Inflammatory macrophage treated with lipopolysaccharide for 4 hours (primary cell): ENCODE results near the gene SLC43A2.
"Not testable (repeated sequence)": the region's sequence is repeated elsewhere in the genome, so short reads cannot be mapped to it uniquely, and the experiment has no call there.

Source experiments
- DNase-seq: peaks from one replicate; pipeline ENCODE4 v3.0.0-alpha.2; 2020

Gene SLC43A2

DNA sequence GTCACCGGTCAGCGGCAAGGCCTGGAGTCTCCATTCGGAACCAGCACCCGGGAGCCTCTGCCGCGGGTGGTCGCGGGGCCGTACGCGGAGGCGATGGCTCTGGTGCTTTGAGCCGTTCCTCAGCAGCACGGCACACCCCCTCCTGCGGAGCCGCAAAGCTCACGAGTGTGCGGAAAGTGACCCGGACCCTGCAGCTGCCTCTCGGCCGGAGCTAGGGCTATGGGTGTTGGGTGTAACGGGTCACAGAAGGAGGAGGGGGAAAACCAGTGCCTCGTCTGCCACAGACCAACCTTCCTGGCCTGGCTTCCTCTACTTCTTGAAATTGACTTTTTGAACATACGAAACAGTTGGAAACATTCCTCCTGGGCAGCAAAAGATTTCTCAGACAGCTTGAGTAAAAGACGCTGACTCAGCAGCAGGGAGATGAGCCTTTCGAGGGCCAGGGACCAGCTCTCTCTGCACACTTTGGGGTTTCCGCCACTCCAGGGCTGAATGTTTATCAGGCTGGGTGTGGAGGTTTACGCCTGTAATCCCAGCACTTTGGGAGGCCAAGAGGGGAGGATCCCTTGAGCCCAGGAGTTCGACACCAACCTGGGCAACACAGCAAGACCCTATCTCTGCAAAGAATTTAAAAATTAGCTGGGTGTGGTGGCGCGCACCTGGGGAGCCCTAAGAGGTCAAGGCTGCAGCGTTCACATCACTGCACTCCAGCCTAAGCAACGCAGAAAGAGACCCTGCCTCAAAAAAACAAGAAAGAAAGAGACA, 39.6 kb downstream of the SLC43A2 start:
- peak; percentile 63 for DNase-seq

DNA sequence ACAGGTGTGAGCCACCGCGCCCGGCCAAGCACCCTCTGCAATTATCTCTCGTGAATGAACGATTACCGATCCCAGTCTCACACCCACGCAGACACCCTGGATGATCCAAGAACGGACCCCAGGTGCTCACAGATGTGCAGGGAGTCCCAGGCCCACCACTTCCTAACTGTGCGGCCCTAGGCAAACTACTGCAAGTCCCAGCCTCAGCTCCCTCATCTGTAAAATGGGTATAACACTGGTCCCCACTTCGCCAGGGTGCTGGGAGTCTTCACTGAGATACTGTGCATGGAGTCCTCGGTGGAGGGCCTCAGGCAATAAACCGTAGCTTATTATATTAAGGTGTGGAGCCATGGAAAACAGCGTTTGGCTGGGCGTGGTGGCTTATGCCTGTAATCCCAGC, 44.5 kb downstream of the SLC43A2 start:
- no peak for DNase-seq

DNA sequence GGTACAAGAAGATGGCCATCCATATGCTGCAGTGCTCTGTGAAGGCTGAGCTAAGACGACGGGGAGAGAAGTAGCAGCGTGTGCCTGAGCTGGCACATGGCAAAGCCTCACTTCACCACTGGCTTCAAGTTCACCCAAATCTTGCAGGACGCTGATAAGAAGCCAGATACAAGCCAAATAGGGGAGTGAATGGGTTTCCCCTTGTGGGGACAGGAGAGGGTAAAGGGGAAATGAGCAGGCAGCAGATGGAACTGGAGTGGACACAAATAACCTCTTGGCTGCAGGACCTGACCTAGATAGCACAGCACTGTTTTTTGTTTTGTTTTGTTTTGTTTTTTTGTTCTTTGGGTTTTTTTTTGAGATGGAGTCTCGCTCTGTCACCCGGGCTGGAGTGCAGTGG, 45.1 kb downstream of the SLC43A2 start:
- DNase-seq = peak; percentile 62

DNA sequence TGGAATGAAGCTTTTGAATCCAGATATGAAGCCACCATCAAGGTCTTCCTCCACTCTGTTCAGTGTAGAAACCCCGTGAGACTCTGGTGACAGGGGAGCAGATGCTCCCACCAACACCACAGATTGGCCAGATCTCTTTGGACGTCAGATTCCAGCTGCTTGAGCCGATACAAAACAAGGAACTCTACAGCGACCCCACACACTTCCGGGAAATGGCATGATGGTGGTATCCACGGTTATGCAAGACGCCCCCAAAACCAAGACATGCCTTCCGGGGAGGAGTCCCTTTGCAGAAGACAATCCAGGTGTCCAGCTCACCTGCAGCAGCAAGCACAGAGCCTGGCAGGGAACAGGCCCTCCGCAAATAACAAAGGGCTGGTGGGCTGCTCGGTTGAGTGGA, 46.3 kb downstream of the SLC43A2 start:
- DNase-seq = peak; percentile 46

DNA sequence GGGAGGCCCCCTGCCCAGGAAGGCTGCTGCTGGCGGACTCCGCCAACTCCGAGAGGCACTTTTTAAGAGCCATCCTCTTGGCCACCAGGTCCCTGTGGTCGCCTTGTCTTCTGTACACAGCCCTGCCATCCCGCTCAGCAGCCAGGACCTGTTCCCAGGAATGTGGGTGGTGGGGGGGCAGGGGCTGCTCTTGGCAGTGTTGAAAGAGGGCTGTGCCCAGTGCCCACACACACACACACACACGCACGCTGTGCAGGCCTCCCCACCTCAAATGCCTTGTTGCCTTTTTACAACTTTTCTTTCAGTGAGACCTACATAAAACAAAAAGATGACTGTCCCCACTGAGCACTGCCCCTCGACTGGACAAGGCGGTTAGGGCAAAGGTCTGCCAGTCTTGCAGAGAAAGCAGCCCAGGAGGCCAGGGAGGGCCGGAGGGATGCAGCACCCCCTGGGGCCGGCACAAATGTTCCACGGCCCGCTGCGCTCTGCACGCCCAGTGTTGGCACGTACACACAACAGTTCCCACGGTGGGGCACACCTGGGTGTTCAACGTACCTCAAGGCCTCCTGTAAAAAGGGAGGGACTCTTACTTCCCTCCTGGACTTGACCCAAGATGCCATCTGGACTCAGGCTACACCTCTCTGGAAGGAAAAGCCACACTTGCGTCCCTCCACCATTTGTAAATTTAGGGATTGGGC, 47.5 kb downstream of the SLC43A2 start:
- no peak for DNase-seq

DNA sequence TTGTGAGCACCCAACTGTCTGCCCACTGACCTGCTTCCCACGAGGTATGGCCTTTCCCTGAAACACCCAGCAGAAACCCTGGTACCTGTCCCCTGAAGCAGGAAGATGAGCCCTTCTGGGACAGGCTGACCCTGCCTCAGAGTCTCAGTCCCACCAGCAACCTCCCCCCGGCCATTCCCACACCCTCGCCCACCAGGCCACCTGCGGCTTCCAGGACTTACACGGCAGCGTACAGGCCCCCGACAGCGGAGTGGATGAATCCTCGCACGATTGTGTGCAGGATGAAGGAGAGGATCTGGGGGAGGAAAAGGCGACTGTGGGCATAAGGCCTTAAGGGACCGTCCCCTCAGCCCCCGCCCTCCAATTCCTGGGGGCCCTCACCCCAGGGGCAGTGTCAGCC, 50.6 kb downstream of the SLC43A2 start:
- no peak for DNase-seq

DNA sequence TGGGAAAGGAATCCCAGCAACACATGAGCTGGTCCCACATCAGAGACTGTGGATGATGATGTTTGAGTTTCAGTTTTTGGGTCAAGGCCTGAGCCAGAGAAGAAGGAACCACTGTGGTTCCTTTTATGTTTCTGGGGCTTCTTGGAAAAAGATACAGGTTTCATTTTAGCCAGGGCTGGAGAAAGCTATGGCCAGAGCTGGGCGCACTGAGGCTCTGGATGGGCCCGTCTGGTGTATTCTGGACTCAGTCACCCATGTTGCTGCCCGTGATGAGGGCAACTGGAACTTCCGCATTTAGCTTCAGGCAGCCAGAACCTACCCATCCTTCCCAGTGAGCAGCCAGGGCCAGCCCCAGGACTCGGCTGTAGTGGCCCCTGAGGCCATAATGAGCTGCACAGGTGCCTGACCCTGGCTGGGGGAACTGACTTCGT, 51.0 kb downstream of the SLC43A2 start:
- no peak for DNase-seq

DNA sequence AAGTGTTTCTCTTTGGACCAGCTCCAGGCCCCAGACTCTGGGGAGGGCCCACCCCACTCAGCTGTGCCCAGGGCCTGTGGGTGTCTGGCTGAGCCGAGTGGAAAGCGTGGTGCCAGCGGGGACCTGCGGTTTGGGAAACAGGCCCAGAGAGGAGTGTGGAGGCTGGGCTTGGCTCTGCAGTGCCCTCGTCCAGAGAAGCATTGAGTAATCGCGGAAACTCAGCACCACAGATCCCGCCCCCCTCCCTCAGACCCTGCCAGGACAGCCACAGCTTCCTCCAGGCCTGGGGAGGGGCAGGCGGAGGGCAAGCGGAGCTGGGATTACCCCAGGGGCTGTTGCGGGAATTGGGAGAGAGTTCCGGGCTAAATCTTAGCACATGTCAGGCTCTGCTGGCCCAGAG, 51.5 kb downstream of the SLC43A2 start:
- DNase-seq = peak; percentile 99

DNA sequence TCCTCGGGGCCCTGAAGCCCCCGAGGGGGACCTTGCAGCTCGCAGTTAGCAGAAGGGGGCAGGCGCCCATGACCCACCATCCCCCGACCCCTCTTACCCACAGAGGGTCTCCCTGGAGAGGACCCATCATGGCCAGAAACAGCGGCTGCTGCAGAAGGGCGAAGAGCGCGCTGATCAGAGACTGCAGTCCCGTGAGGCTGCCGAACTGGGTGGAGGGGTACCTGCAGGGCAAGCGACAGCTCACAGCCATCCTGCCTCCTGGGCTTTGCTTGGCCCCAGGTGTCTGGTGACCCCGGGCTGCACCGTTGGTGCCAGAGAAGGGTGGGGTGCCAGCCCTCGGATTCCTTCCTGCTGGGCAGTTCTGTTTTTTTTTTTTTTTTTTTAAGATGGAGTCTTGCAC, 52.1 kb downstream of the SLC43A2 start:
- DNase-seq = no peak

DNA sequence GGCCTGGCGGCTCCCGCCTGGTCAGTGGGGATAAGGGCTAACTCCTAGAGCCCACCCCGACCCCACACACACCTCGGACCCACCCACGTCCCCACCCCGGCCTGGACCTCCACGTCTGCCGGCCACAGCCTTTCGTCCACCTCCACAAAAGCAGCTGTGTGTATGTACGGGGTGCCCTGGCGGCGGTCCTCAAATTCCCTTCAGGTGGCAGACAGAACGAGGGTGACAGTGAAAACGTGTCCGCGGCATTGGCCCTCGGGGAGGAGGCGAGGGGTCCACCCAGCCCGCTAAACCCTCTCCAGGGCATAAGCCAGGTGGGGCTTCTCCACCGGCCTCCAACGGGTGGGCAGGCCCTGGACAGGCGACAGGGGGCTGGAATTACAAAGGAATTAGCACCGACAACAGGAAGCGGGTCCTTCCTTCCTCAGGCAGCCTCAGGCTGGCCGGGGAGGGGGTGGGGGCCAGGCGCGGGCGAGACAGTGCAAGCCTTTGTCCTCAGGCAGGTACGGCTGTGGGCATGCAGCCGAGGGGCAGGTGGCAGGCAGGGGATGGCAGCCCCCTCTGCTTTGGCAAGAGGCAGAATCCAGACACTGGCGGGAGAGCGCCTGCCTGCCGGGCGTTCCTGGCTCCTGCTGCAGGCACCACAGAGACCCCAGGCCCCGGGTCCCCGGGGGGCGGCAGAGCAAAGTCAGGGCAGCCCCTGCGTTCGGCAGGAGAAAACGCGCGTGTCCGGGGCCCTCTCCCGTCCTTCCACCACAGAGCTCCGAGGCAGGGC, 53.8 kb downstream of the SLC43A2 start:
- no peak for DNase-seq

DNA sequence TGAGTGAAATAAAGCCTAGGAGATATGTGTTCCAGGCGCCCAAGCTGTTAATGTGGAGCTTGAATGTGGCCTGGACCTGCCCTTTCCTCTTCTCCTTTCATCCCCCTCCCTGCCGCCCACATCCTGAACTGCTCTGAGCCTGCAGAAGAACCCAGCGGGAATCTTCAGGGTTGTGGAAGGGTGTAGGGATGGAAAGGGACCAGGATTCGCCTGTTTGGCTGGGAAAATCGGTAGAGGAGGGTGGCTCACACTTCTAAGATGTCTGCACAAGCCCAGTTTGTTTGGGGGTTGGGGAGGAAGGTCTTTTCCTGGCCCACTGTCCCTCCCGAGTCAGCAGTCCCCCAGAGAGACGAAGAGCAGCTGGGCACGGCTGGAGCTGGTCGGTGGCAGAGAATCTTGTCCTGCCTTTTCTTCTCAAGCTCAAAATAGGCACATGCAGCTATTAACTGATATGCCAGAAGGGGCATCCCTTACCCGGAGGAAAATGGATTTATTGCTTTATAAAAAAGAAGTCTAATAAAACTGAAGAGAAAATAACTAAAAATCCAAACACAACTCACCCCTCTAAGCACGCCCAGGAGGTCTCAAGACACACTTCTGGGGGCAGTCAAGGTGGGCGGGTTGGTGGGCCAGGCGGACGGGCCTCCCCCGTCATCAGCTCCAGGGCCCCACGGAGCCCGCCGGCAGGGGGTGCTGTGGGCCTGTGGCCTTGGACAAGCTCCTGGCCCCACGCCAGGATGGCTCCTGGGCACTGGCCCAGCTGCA, 54.5 kb downstream of the SLC43A2 start:
- DNase-seq = peak; percentile 79

DNA sequence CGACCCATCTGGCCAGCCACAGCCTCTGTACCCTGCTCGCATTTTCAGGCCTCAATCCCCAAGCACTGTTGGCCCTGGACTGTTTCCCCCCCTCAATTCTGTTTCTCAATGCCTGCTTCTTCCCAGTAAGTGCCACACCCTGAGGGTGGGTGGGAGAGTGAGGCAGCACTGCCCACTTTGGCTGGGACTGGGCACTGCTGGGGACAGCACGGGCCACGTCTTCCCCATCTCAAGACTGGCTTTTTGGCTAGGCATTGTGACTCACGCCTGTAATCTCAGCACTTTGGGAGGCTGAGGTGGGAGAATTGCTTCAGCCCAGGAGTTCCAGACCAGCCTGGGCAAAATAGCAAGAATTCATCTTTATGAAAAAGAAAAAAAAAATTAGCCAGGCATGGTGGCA, 56.0 kb downstream of the SLC43A2 start:
- peak; percentile 92 for DNase-seq

DNA sequence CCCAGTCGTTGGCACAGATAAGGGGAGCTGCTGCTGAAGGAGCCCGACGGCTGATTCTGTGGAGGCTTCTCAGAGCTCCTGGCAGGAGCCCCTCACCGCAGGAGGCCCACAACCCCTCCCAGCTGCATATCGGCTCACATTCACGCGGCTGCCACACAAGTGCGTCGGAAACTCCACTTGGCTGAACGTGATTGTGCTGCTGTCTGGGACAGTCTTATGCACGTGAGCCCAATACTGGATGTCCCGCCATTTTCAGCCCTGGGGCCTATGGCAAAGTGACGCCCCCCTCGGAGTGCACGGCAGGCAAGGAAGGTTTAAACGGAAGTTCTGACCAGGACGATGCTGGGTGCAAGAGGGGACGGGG, 57.3 kb downstream of the SLC43A2 start:
- no peak for DNase-seq

DNA sequence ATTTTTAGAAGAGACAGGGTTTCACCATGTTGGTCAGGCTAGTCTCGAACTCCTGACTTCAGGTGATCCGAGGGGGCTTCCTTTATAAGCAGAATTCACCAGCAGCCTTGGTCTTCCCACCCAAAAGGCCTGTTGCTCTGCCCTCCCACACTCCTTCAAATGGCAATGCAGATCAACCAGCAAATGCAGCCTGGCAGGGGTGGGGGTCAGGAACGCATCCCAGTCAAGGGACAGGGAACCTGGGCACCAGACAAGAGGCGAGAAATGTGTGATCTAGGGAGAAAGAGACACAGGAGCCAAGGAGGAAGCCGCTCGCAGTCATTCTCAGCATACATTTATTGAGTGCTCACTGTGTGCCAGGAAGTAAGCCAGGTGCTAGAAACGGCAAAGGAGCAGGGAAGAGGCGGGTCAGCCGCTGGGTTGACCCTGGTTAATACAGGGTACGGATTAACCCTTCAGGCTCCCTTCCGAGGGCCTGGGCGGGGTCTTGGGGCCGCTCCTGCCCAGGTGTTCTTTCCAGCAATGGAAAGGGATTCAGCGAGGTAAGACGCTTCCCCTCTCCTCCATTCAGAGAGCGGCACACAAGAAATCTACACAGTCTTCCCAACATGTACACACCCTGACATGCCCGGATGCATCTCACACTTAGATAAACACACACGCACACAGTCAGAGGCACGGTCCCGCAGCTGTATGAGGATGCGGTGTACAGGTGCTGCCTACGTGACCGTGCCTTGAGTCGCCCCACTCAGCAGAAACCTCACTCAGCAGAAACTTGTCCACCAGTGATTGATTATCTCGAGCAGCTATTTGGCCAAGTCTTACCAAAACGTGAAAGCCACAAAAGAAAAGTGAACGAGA, 59.5 kb downstream of the SLC43A2 start:
- DNase-seq = no peak

DNA sequence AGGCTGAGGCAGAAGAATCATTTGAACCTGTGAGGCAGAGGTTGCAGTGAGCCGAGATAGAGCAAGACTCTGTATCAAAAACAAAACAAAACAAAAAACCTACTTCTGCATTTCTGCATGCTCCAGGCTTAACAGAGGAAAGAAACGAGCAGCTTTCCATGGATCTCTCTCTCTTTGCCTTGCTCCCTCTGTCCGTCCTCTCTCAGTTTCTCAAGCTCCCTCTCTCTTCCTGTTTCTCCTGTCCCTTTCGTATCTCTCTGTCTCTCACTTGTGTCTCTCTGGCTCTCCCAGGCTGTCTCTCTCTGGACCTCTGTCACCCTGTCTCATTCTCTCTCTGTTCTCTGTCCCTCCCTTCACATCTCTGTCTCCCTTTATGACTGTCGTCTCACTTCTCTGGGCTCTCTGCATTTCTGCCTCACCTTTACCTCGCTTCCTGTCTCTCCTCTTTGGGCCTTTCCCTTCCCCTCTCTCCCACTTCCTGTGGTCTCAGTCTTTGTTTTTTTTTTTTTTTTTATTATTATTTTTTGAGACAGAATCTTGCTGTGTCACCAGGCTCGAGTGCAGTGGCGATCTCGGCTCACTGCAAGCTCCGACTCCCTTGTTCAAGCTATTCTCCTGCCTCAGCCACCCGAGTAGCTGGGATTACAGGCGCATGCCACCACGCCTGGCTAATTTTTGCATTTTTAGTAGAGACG, 62.0 kb downstream of the SLC43A2 start:
- peak; percentile 69 for DNase-seq

DNA sequence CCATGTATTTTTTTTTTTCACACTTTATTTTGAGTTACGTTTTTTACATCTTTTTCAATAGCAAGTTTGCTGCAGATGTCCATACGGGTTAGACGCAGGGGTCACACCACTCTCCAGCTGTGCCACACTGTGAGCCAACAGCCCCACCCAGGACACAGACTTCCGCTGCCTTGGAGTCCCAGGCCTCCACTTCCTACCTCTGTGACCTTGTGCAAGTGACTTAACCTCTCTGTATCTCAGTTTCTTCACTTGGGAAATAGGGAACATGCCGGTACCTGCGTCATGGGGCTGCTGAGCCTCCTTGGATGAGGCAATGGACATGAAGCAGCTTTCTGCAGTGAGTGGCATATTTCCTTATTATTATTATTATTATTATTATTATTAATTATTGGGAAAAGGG, 62.8 kb downstream of the SLC43A2 start:
- DNase-seq = peak; percentile 77

DNA sequence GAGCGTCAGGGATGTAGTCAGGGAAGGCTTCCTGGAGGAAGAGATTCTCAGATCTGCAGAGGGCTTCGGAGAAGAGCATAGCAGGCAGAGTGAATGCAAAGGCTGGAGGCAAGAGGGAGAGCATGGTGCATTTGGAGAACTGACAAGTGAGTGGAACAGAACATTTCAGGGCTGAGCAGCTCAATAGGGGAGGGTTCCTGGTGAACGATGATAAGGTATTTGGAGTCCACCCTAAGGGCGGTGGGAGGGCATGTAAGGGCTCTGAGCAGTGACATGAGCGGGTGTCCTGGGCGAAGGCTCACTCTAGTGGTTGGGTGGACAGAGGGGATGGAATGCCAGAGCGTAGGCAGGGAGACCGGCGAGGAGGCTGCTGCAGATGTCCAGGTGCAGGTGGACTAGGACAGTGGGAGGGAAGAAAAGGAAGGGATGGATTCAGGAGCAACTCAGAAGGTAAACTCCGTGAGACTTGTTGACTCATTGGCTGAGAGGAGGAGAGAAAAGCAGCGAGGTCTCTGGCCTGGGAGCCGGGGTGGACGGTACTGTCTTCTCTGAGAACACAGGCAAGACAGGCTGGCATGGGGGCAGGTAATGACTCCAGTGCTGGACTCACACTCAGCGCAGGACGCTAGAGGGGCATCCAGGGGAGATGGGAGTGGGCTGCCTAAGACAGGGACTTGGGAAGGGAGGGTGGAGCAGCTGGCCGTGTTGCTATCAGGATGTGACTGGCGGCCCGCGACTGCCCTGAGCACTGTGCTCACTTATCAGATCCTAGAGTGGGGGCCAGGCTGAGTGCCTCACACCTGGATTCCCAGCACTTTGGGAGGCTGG, 64.6 kb downstream of the SLC43A2 start:
- no peak for DNase-seq

DNA sequence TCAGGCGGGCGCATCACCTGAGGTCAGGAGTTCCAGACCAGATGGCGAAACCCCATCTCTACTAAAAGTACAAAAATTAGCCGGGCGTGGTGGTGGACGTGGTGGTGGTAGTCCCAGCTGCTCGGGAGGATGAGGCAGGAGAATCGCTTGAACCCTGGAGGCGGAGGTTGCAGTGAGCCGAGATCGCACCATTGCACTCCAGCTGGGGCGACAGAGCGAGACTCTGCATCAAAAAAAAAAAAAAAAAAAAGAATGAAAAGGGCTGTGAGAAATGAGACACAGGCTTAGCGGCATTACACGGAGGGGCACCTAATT, 65.2 kb downstream of the SLC43A2 start:
- DNase-seq = not testable (repeated sequence)

DNA sequence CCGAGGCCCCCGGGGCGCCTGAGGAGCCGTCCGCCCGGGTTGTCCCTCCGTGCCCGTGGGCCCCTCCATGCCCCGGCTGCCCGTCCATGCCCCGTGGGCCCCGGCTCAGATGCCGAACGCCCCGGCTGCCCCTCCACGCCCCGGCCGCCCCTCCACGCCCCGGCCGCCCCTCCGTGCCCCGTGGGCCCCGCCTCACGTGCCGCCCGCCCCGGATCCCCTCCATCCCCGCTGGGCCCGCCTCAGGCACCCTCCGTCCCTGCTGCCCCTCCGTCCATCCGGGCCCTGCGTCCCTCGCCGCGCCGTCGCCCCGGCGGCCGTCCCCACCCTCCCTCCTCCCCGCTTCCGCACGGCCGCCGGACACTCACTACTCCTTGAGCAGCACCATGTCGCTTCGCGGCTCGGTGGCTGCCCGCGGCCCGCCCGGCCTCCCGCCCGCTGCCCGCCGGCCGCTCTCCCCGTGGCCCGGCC, 66.4 kb downstream of the SLC43A2 start:
- no peak for DNase-seq

DNA sequence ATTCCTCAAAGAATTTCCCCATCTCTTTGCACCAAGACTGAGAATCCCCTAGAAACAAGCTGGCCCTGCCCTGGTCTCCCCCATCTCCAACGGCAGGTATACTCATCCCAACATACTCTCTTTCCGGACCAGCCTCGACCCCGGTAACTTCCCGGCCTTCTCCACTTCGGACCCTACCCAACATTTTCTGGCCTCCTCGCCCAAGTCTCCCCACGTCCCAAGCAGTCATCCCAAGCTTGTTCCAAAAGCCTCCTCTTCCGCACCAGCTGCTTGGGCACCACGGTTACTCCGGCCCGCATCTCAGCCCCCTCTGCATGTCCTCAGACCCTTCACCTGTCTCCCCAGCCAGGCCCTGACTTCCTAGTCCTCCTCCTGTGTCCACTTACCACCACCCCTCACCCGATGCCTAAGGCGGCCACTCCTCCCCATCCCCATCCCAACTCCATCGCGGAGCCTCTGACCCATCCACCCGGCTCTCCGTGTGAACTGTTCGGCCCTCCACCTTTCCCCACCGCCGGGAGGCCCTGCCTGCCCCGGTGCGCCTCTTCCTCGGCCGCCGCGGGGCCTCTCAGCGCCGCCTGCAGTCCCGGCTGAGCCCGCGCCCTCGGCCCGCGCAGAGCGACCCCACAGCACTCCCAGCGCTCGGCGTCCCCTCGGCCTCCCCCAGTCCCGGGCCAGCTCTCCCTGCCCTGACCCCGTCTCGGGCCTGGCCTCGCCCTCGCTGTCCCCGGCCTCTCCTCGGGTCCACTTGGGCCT, 67.0 kb downstream of the SLC43A2 start:
- DNase-seq = no peak
